NCI-H2171 treated with DMSO at 0.1 percent for 48 hours (cell line): ENCODE data around the gene TNFAIP8L3.

Source experiments
- DNase-seq: peaks from one replicate; lab custom pipeline; 2025; lab: John Stamatoyannopoulos, UW

The TNFAIP8L3 gene

GRCh38 chr15:51117270-51117669 is 22.6 kb upstream of the TNFAIP8L3 start:
- no peak for DNase-seq

- DNase-seq: no peak
Observed at GRCh38 chr15:51114437-51115119, 19.9 kb upstream of the TNFAIP8L3 start.

- DNase-seq: no peak
Observed at GRCh38 chr15:51112078-51112477, 17.4 kb upstream of the TNFAIP8L3 start.

GRCh38 chr15:51111061-51111460 is 16.4 kb upstream of the TNFAIP8L3 start:
- no peak for DNase-seq

- DNase-seq: no peak
Observed at GRCh38 chr15:51110171-51110570, 15.5 kb upstream of the TNFAIP8L3 start.

GRCh38 chr15:51108933-51109550 is 14.3 kb upstream of the TNFAIP8L3 start:
- DNase-seq: no peak

- DNase-seq: no peak
Observed at GRCh38 chr15:51107612-51108011, 12.9 kb upstream of the TNFAIP8L3 start.

- DNase-seq: no peak
Observed at GRCh38 chr15:51106481-51106880, 11.8 kb upstream of the TNFAIP8L3 start.

- no peak for DNase-seq
Observed at GRCh38 chr15:51105430-51106016, 10.8 kb upstream of the TNFAIP8L3 start.

GRCh38 chr15:51104512-51104911 is 9.8 kb upstream of the TNFAIP8L3 start:
- DNase-seq: no peak

- DNase-seq: no peak
Observed at GRCh38 chr15:51103330-51103729, 8.6 kb upstream of the TNFAIP8L3 start.

- DNase-seq: no peak
Observed at GRCh38 chr15:51100785-51101489, 6.2 kb upstream of the TNFAIP8L3 start.

- DNase-seq: no peak
Observed at GRCh38 chr15:51099185-51099584, 4.5 kb upstream of the TNFAIP8L3 start.

- DNase-seq: no peak
Observed at GRCh38 chr15:51098331-51098619, 3.6 kb upstream of the TNFAIP8L3 start.

- no peak for DNase-seq
Observed at GRCh38 chr15:51097553-51098330, 3.0 kb upstream of the TNFAIP8L3 start.

- no peak for DNase-seq
Observed at GRCh38 chr15:51096976-51097375, 2.3 kb upstream of the TNFAIP8L3 start.

GRCh38 chr15:51095681-51096331 is 1.1 kb upstream of the TNFAIP8L3 start:
- no peak for DNase-seq

- DNase-seq: peak; percentile 25
Observed at GRCh38 chr15:51093839-51094605, 684 bp downstream of the TNFAIP8L3 start.

GRCh38 chr15:51093488-51093838 is 1.2 kb downstream of the TNFAIP8L3 start:
- no peak for DNase-seq

- no peak for DNase-seq
Observed at GRCh38 chr15:51092480-51093040, 2.1 kb downstream of the TNFAIP8L3 start.

GRCh38 chr15:51090753-51091152 is 4.0 kb downstream of the TNFAIP8L3 start:
- peak; percentile 17 for DNase-seq
